Measurements from ENCODE around the gene HMGCS2. TPM values are rescaled to one million over a fixed set of nuclear protein-coding genes. Genes with fewer than 3 reads are reported as not detected.

The HMGCS2 gene
- total RNA-seq, 1 donor from 2014 or later = 2.1 TPM

DNA sequence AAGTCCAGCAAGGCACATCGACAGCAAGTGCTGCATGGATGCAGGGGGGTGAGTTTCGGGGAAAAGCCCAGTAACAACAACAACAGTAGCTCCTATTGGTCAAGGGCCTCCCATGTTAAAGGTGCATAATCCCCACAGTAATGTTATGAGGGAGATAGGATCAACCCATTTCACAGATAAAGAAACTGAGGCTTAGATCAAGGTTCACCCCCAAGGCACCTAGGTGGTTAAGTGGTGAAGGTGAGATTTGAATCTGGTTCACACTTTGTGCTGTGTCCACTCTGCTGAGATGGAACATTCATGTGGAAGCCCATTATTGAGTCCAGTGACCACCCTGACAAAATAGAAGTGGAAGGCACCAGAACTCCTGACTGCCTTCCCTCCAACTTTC is 32.1 kb downstream of the HMGCS2 start:
- H3K9ac ChIP-seq (ENCODE audit: low read depth in 1 of 3, low read length in 3 of 3) = no peak overlapping the region
- H3K27me3 ChIP-seq (ENCODE audit: control insufficient read depth in 3 of 3, insufficient read depth in 3 of 3, low read length in 3 of 3) = peaks cover 0 to 2% (median 0%) of the 10 kb centered on the region in 3 donors
- H3K27ac ChIP-seq (ENCODE audit: low read depth, low read length) = no peak overlapping the region
- H3K4me3 ChIP-seq (ENCODE audit: low read length in 3 of 3) = no peak overlapping the region
- peaks cover 0 to 4% (median 0%) of the 10 kb centered on the region in 3 donors for H3K36me3 ChIP-seq (ENCODE audit: control insufficient read depth in 3 of 3, insufficient read depth in 3 of 3, low read length in 3 of 3)
- peaks cover 0 to 4% (median under 1%) of the 10 kb centered on the region in 3 donors for H3K4me1 ChIP-seq (ENCODE audit: control insufficient read depth in 3 of 3, insufficient read depth in 3 of 3, low read length in 3 of 3)
- H3K9me3 ChIP-seq (ENCODE audit: control insufficient read depth in 3 of 3, low read length in 3 of 3) = no peaks in the 10 kb centered on the region

DNA sequence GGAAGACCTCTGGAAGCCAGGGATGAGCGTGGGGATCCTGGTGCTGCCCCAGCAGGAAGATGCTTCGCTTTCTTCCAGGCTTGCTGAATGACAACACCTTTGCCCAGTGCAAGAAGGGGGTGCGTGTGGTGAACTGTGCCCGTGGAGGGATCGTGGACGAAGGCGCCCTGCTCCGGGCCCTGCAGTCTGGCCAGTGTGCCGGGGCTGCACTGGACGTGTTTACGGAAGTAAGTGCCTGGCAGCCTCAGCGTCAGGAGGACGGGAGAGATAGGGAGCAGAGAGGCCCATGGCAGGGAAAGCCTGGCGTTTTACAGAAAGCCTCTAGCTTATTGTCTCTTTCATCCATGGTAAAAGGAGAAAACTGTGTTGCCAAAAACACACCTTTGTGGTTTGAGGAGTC is 33.5 kb downstream of the HMGCS2 start:
- H3K36me3 ChIP-seq (ENCODE audit: control insufficient read depth in 3 of 3, insufficient read depth in 3 of 3, low read length in 3 of 3) = peaks cover 0 to 4% (median 0%) of the 10 kb centered on the region in 3 donors
- no peak overlapping the region for H3K4me3 ChIP-seq (ENCODE audit: low read length in 3 of 3)
- peaks cover 0 to 2% (median 0%) of the 10 kb centered on the region in 3 donors for H3K27me3 ChIP-seq (ENCODE audit: control insufficient read depth in 3 of 3, insufficient read depth in 3 of 3, low read length in 3 of 3)
- H3K9ac ChIP-seq (ENCODE audit: low read depth in 1 of 3, low read length in 3 of 3) = no peak overlapping the region
- no peak overlapping the region for H3K27ac ChIP-seq (ENCODE audit: low read depth, low read length)
- H3K9me3 ChIP-seq (ENCODE audit: control insufficient read depth in 3 of 3, low read length in 3 of 3) = no peaks in the 10 kb centered on the region
- H3K4me1 ChIP-seq (ENCODE audit: control insufficient read depth in 3 of 3, insufficient read depth in 3 of 3, low read length in 3 of 3) = peaks cover 0 to 4% (median 0%) of the 10 kb centered on the region in 3 donors

DNA sequence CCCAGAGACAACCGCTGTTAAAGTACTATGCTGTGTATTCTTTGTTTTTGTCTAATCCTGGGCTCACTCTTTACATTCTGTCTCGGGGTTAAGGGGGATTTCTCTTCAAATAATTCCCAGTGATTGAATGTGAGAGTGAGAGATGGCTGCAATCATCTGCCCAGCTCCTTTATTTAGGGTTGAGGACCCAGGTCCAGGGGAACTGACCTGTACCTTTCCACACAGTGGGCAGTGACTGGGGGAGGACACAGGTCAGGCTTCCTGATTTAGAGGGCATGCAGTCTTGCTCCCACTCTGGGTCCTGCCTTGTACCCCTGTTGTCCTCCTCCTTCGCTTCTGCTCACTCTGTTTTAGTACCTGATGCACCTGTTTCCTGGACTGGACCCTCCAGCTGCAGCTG is 35.0 kb downstream of the HMGCS2 start:
- Histone ChIP-seq H3K27ac (ENCODE audit: low read depth, low read length) (no peak overlapping the region), H3K27me3 (ENCODE audit: control insufficient read depth in 3 of 3, insufficient read depth in 3 of 3, low read length in 3 of 3) (peaks cover 0 to 2% (median 0%) of the 10 kb centered on the region in 3 donors), H3K4me1 (ENCODE audit: control insufficient read depth in 3 of 3, insufficient read depth in 3 of 3, low read length in 3 of 3) (peaks cover 0 to 4% (median 0%) of the 10 kb centered on the region in 3 donors), H3K4me3 (ENCODE audit: low read length in 3 of 3) (no peak overlapping the region), H3K36me3 (ENCODE audit: control insufficient read depth in 3 of 3, insufficient read depth in 3 of 3, low read length in 3 of 3) (peaks cover 0 to 4% (median 0%) of the 10 kb centered on the region in 3 donors), H3K9ac (ENCODE audit: low read depth in 1 of 3, low read length in 3 of 3) (no peak overlapping the region), H3K9me3 (ENCODE audit: control insufficient read depth in 3 of 3, low read length in 3 of 3) (no peaks in the 10 kb centered on the region)

DNA sequence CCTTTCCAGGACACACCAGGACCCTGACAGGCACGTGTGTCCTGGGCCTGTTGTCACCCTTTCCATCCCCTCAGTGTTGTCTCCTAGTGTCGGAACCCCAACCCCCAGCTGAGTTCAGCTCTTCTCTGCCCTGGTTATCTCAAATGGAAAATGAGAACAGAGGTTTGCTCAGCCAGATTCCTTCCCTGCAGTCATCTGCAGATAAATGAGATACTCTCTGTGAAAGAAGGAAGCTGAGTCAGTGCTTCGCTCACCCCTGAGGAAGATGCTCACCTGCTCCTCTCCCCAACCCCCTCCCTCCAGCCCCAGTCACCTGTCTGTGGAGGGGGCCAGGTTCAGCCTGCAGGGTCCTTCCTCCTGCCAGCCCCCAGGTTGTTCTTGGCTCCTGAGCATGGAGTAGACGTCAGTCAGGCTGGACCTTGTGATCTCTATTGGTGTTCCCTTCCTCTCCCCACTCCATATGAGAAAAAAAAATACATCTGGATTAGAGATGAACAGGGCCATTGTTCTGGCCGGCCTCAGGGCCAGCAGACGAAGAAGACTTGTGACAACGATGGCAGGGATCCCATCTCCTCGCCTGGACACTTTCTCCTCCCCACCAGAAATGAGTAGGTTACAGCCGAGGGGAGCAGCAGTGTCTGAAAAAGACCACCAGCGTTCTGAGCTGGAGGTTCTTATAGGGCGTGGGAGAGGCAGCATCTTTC is 36.1 kb downstream of the HMGCS2 start:
- peaks cover 0 to 4% (median 0%) of the 10 kb centered on the region in 3 donors for H3K4me1 ChIP-seq (ENCODE audit: control insufficient read depth in 3 of 3, insufficient read depth in 3 of 3, low read length in 3 of 3)
- H3K4me3 ChIP-seq (ENCODE audit: low read length in 3 of 3) = no peak overlapping the region
- H3K27me3 ChIP-seq (ENCODE audit: control insufficient read depth in 3 of 3, insufficient read depth in 3 of 3, low read length in 3 of 3) = peaks cover 0 to 2% (median 0%) of the 10 kb centered on the region in 3 donors
- no peak overlapping the region for H3K27ac ChIP-seq (ENCODE audit: low read depth, low read length)
- H3K36me3 ChIP-seq (ENCODE audit: control insufficient read depth in 3 of 3, insufficient read depth in 3 of 3, low read length in 3 of 3) = peaks cover 0 to 4% (median 0%) of the 10 kb centered on the region in 3 donors
- H3K9ac ChIP-seq (ENCODE audit: low read depth in 1 of 3, low read length in 3 of 3) = no peak overlapping the region
- no peaks in the 10 kb centered on the region for H3K9me3 ChIP-seq (ENCODE audit: control insufficient read depth in 3 of 3, low read length in 3 of 3)

DNA sequence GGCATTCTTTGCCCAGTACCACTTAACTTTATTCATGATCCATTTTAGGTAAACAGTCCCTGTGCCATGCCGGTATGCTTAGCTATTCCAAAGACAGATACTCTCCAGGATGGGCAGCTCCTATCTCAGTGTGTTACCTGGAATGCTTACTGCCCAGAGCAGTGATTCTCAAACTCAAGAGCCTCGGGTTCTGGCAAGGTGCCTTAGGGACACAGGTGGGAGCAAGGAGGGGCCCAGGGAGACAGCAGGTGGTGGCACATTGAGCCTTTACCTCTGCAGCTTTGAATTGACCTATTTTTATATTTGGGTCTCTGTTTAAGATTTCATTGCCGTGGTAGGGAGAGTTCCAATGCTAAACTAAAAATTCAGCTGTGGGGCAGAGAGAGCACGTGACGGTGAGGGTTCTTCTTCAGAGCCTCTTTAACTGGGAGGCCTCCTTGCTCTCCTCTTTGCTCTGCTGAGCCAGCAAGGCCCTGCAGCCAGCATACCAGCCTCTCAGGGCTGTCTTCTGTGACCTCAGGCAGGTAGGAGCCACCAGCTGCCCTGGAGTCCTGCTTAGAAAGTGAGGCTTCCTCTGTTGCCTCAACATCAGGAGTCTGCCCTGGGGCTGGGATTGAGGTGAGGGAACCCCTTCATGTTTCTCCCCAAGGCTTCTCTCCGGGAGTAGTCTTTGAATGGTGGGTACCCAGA is 36.8 kb downstream of the HMGCS2 start:
- Histone ChIP-seq H3K27ac (ENCODE audit: low read depth, low read length) (no peak overlapping the region), H3K4me3 (ENCODE audit: low read length in 3 of 3) (no peak overlapping the region), H3K9ac (ENCODE audit: low read depth in 1 of 3, low read length in 3 of 3) (no peak overlapping the region), H3K9me3 (ENCODE audit: control insufficient read depth in 3 of 3, low read length in 3 of 3) (no peaks in the 10 kb centered on the region), H3K36me3 (ENCODE audit: control insufficient read depth in 3 of 3, insufficient read depth in 3 of 3, low read length in 3 of 3) (peaks cover 0 to 4% (median 0%) of the 10 kb centered on the region in 3 donors), H3K27me3 (ENCODE audit: control insufficient read depth in 3 of 3, insufficient read depth in 3 of 3, low read length in 3 of 3) (peaks cover 0 to 2% (median 0%) of the 10 kb centered on the region in 3 donors), H3K4me1 (ENCODE audit: control insufficient read depth in 3 of 3, insufficient read depth in 3 of 3, low read length in 3 of 3) (no peaks in the 10 kb centered on the region)

DNA sequence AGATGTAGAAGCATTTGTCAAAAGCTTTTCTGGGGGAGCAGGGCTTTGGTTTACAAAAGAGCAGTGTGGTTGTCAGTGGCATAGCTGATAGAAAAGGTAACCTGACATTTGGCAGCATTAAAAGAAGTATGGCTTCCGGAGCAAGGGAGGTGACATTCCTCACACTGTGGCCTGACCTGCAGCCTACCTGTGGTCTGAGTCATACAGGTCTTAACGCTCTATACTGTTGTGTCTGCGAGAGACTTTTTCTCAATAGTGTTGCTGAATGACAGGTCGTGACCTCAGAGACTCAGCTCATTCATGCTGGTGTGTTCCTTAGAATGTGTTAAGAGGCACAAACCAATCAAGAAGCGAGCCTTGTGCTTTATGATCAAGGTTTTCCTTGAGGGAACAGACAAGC is 37.6 kb downstream of the HMGCS2 start:
- Histone ChIP-seq H3K9me3 (ENCODE audit: control insufficient read depth in 3 of 3, low read length in 3 of 3) (no peaks in the 10 kb centered on the region), H3K27me3 (ENCODE audit: control insufficient read depth in 3 of 3, insufficient read depth in 3 of 3, low read length in 3 of 3) (peaks cover 0 to 2% (median 0%) of the 10 kb centered on the region in 3 donors), H3K4me3 (ENCODE audit: low read length in 3 of 3) (no peak overlapping the region), H3K36me3 (ENCODE audit: control insufficient read depth in 3 of 3, insufficient read depth in 3 of 3, low read length in 3 of 3) (peaks cover 0 to 4% (median 0%) of the 10 kb centered on the region in 3 donors), H3K27ac (ENCODE audit: low read depth, low read length) (no peak overlapping the region), H3K4me1 (ENCODE audit: control insufficient read depth in 3 of 3, insufficient read depth in 3 of 3, low read length in 3 of 3) (no peaks in the 10 kb centered on the region), H3K9ac (ENCODE audit: low read depth in 1 of 3, low read length in 3 of 3) (no peak overlapping the region)

DNA sequence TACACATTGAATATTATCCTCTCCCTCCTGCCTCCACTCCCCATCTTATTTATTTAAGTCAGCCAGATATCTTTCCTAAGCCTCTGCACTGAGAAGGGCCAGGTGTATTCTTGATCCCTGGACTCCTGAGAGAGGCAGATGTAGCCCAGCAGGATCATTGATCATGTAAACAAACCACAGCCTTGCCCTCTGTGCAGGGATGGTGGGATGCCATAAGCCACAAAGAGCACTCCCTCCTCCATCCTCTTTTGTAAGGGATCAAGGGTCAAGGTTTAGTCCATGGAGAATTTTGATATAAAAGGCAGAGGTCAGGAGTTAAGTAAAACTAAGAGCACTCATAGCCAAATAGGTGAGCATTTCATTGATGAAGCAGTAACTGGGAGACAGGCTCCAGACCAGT is 39.7 kb downstream of the HMGCS2 start:
- no peaks in the 10 kb centered on the region for H3K36me3 ChIP-seq (ENCODE audit: control insufficient read depth in 3 of 3, insufficient read depth in 3 of 3, low read length in 3 of 3)

DNA sequence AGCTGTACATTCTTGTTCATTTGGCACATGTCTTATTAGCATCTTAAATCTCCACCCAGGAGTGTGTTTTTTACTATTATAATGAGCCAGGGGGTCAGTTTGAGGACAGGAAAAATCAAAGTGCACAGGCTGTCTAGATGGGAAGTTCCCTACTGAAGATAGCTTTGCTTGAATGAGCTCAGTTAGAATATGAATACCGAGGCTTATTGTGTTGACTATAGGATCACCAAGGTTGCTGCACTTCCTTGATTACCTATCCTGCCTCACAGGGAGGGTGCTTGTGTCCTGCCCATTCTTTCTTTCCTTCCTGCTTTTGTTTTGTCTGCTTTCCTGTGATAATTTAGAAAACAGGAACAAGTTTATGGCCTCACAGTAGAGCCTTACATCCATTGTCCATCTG is 40.7 kb downstream of the HMGCS2 start:
- no peak overlapping the region for H3K4me3 ChIP-seq (ENCODE audit: low read length in 3 of 3)
- H3K9me3 ChIP-seq (ENCODE audit: control insufficient read depth in 3 of 3, low read length in 3 of 3) = no peaks in the 10 kb centered on the region
- no peaks in the 10 kb centered on the region for H3K27me3 ChIP-seq (ENCODE audit: control insufficient read depth in 3 of 3, insufficient read depth in 3 of 3, low read length in 3 of 3)
- H3K27ac ChIP-seq (ENCODE audit: low read depth, low read length) = no peak overlapping the region
- H3K36me3 ChIP-seq (ENCODE audit: control insufficient read depth in 3 of 3, insufficient read depth in 3 of 3, low read length in 3 of 3) = no peaks in the 10 kb centered on the region
- H3K9ac ChIP-seq (ENCODE audit: low read depth in 1 of 3, low read length in 3 of 3) = no peak overlapping the region
- no peaks in the 10 kb centered on the region for H3K4me1 ChIP-seq (ENCODE audit: control insufficient read depth in 3 of 3, insufficient read depth in 3 of 3, low read length in 3 of 3)

More for the DNA sequence above, 39.7 kb downstream of the HMGCS2 start:
- Histone ChIP-seq H3K4me3 (ENCODE audit: low read length in 3 of 3) (no peak overlapping the region), H3K27me3 (ENCODE audit: control insufficient read depth in 3 of 3, insufficient read depth in 3 of 3, low read length in 3 of 3) (no peaks in the 10 kb centered on the region), H3K27ac (ENCODE audit: low read depth, low read length) (no peak overlapping the region), H3K9ac (ENCODE audit: low read depth in 1 of 3, low read length in 3 of 3) (no peak overlapping the region), H3K4me1 (ENCODE audit: control insufficient read depth in 3 of 3, insufficient read depth in 3 of 3, low read length in 3 of 3) (no peaks in the 10 kb centered on the region), H3K9me3 (ENCODE audit: control insufficient read depth in 3 of 3, low read length in 3 of 3) (no peaks in the 10 kb centered on the region)

DNA sequence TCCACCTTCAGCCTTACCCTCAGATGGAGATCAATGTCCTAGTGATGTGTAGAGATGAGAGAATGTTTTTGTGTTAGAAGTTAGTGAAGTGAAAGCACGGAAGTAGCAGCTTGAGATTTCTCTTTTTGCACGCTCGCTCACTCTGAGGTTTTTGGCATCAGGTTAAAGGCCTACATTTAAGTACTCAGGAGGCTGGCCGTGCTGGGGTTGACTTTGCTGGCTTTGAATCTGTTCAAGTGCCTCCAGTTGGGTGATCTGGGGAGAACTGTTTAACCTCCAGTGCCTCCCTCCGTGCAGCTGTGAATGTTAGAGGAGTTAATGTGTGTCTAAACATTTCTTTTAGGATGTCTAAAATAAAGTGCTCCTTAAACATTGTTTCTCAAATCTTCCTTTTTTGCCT is 43.1 kb downstream of the HMGCS2 start:
- H3K9me3 ChIP-seq (ENCODE audit: control insufficient read depth in 3 of 3, low read length in 3 of 3) = no peaks in the 10 kb centered on the region
- no peak overlapping the region for H3K4me3 ChIP-seq (ENCODE audit: low read length in 3 of 3)
- no peaks in the 10 kb centered on the region for H3K4me1 ChIP-seq (ENCODE audit: control insufficient read depth in 3 of 3, insufficient read depth in 3 of 3, low read length in 3 of 3)
- no peaks in the 10 kb centered on the region for H3K27me3 ChIP-seq (ENCODE audit: control insufficient read depth in 3 of 3, insufficient read depth in 3 of 3, low read length in 3 of 3)
- no peak overlapping the region for H3K9ac ChIP-seq (ENCODE audit: low read depth in 1 of 3, low read length in 3 of 3)
- H3K36me3 ChIP-seq (ENCODE audit: control insufficient read depth in 3 of 3, insufficient read depth in 3 of 3, low read length in 3 of 3) = no peaks in the 10 kb centered on the region
- no peak overlapping the region for H3K27ac ChIP-seq (ENCODE audit: low read depth, low read length)

DNA sequence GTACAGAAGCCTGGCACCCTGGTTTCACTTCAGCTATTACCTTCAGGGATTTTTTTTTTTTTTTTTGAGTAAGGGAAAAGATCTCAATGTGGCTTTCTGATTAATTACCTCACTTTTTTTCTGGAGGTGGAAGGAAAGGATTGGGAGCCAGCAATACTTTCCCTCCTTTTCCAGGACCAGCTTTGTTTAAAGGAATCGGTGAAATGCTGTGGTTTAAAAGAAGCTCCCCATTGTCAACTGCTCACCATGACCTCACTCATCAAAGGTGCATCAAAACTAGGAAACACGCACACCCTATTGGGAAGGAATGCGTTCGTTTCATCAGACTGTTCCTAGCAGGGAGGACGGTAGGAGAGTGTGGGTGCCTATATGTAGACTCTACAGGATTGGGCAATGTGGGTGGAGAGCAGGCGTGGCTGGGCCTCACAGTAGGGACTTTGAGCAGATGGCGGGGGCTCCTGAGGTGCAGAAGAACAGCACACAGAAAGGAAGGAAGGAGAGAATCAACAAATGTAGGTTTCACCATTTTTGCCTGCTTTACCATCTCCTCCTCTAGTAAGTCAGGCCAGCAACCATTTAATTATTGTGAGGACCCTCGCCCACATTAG is 44.0 kb downstream of the HMGCS2 start:
- Histone ChIP-seq H3K4me3 (ENCODE audit: low read length in 3 of 3) (no peak overlapping the region), H3K9ac (ENCODE audit: low read depth in 1 of 3, low read length in 3 of 3) (no peak overlapping the region), H3K4me1 (ENCODE audit: control insufficient read depth in 3 of 3, insufficient read depth in 3 of 3, low read length in 3 of 3) (no peaks in the 10 kb centered on the region), H3K36me3 (ENCODE audit: control insufficient read depth in 3 of 3, insufficient read depth in 3 of 3, low read length in 3 of 3) (no peaks in the 10 kb centered on the region), H3K27me3 (ENCODE audit: control insufficient read depth in 3 of 3, insufficient read depth in 3 of 3, low read length in 3 of 3) (no peaks in the 10 kb centered on the region), H3K27ac (ENCODE audit: low read depth, low read length) (no peak overlapping the region), H3K9me3 (ENCODE audit: control insufficient read depth in 3 of 3, low read length in 3 of 3) (no peaks in the 10 kb centered on the region)
